Stimulated activated CD4-positive, alpha-beta T cell treated with anti-CD3 and anti-CD28 coated beads, Interleukin-12 subunit alpha, Interleukin-12 subunit beta, amount 100 ng/mL, for 24 hours (primary cell): ENCODE data around the gene TPRG1.

ENCODE experiments used
- DNase-seq, 2 experiments: peaks; one replicate each; pipeline ENCODE4 v3.0.0-alpha.2; 2020; ENCODE audit warnings: low read depth in 2 of 2

The TPRG1 gene

GRCh38 chr3:189232790-189233189 lies 61.0 kb downstream of the TPRG1 start:
- no peak for DNase-seq

GRCh38 chr3:189233225-189233858 lies 61.6 kb downstream of the TPRG1 start:
- DNase-seq, result peak in 1 of 2 experiments; percentile 22

- no peak for DNase-seq
Measured at GRCh38 chr3:189235214-189235613, 63.4 kb downstream of the TPRG1 start.

GRCh38 chr3:189236352-189236751 lies 64.6 kb downstream of the TPRG1 start:
- DNase-seq, result no peak

- no peak for DNase-seq
Measured at GRCh38 chr3:189237526-189237925, 65.8 kb downstream of the TPRG1 start.

GRCh38 chr3:189238071-189238470 lies 66.3 kb downstream of the TPRG1 start:
- no peak for DNase-seq

GRCh38 chr3:189239616-189240015 lies 67.8 kb downstream of the TPRG1 start:
- no peak for DNase-seq

- DNase-seq, result no peak
Measured at GRCh38 chr3:189249987-189250386, 78.2 kb downstream of the TPRG1 start.

GRCh38 chr3:189258261-189258660 lies 86.5 kb downstream of the TPRG1 start:
- DNase-seq, result no peak

- DNase-seq, result no peak
Measured at GRCh38 chr3:189260556-189261493, 89.1 kb downstream of the TPRG1 start.

GRCh38 chr3:189262746-189263145 lies 91.0 kb downstream of the TPRG1 start:
- no peak for DNase-seq

GRCh38 chr3:189267981-189268613 lies 96.3 kb downstream of the TPRG1 start:
- no peak for DNase-seq

- DNase-seq, result no peak
Measured at GRCh38 chr3:189269365-189269764, 97.6 kb downstream of the TPRG1 start.

- peak; percentile 11 to 24 for DNase-seq
Measured at GRCh38 chr3:189270248-189270832, 98.6 kb downstream of the TPRG1 start.

- no peak for DNase-seq
Measured at GRCh38 chr3:189272500-189273119, 100.8 kb downstream of the TPRG1 start.

- DNase-seq, result no peak
Measured at GRCh38 chr3:189273736-189274135, 102.0 kb downstream of the TPRG1 start.

- no peak for DNase-seq
Measured at GRCh38 chr3:189275182-189275581, 103.4 kb downstream of the TPRG1 start.

- no peak for DNase-seq
Measured at GRCh38 chr3:189275852-189276251, 104.1 kb downstream of the TPRG1 start.

- DNase-seq, result no peak
Measured at GRCh38 chr3:189276444-189277219, 104.9 kb downstream of the TPRG1 start.

- DNase-seq, result no peak
Measured at GRCh38 chr3:189277711-189278110, 105.9 kb downstream of the TPRG1 start.

- no peak for DNase-seq
Measured at GRCh38 chr3:189278221-189278620, 106.5 kb downstream of the TPRG1 start.
